Suprapubic skin (tissue), 4 donors: ENCODE results near the gene STN1.

ENCODE experiments used
- CTCF ChIP-seq, 2 donors: fragments of 200-600 bp in 1 of 2; fragments of 450-650 bp in 1 of 2; sonication (generic) in 1 of 2; IDR thresholded peaks; one replicate each; pipeline ENCODE4 v1.5.1; 2016 to 2019; ENCODE audit warnings: antibody characterized with exemption in 2 of 2, mild to moderate bottlenecking in 1 of 2, moderate library complexity in 1 of 2
- EP300 ChIP-seq: sonication (generic); formaldehyde crosslinking; IDR thresholded peaks from one replicate; pipeline ENCODE4 v1.6.1; 2017; ENCODE audit warnings: antibody characterized with exemption
- POLR2A ChIP-seq, 2 donors: fragments of 450-650 bp; IDR thresholded peaks; one replicate each; pipeline ENCODE4 v1.6.1; 2017; ENCODE audit warnings: antibody characterized with exemption in 2 of 2, mild to moderate bottlenecking in 2 of 2, moderate library complexity in 2 of 2
- POLR2AphosphoS5 ChIP-seq, 3 donors: sonication (generic); formaldehyde crosslinking; IDR thresholded peaks; one replicate each; pipeline ENCODE4 v1.6.1; 2017; ENCODE audit warnings: antibody characterized with exemption in 3 of 3

DNA sequence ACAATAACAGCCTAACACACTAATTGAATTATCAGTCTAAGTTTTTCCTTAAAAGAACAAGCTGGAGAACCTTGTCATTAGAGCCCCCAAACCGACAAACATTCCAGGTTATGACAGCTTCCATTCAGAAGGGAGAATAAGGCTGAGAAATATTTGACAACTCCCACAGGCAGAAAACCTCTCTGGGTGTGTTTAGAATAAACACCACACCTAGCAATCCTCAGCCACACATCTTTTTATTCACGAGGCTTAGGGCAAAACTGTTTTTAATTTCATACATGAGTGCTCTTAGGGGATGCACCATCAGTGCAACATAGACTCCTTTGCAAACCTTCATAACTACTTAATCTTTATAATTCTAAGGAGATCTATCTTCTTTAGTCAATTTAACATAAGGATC, 24.2 kb downstream of the STN1 start:
- no peak for TF ChIP-seq CTCF (IDR thresholded peaks at IDR 0.05)
- no peak for TF ChIP-seq EP300
- TF ChIP-seq POLR2AphosphoS5 (IDR thresholded peaks at IDR 0.05), result no peak
- TF ChIP-seq POLR2A (IDR thresholded peaks at IDR 0.05), result no peak
